Hepatocyte (in vitro differentiated cells): ENCODE data around the gene TFEB. TPM values are rescaled to one million over a fixed set of nuclear protein-coding genes. Genes with fewer than 3 reads are reported as not detected.

Experiments
- DNase-seq: peaks from one replicate; pipeline ENCODE4 v3.0.0-alpha.2; 2016; ENCODE audit warnings: low spot score
- H2AFZ ChIP-seq: fragments of 200-600 bp; sonication (generic); 2 replicates; pipeline ENCODE4 v1.6.0; 2016; ENCODE audit warnings: antibody characterized with exemption, mild to moderate bottlenecking
- H3K27ac ChIP-seq: fragments of 200-600 bp; sonication (generic); 2 replicates; pipeline ENCODE4 v1.5.1; 2016; ENCODE audit warnings: mild to moderate bottlenecking
- H3K27me3 ChIP-seq: fragments of 200-600 bp; sonication (generic); 2 replicates; pipeline ENCODE4 v1.6.1; 2016
- H3K36me3 ChIP-seq: fragments of 200-600 bp; sonication (generic); replicated peaks from 2 replicates; pipeline ENCODE4 v1.5.1; 2016; ENCODE audit warnings: low read depth; ENCODE audit not compliant: insufficient read depth
- H3K4me1 ChIP-seq: fragments of 200-600 bp; sonication (generic); 2 replicates; pipeline ENCODE4 v1.5.1; 2016; ENCODE audit warnings: mild to moderate bottlenecking, moderate library complexity; ENCODE audit not compliant: insufficient read depth
- H3K4me2 ChIP-seq: fragments of 200-600 bp; sonication (generic); 2 replicates; pipeline ENCODE4 v1.6.0; 2016
- H3K4me3 ChIP-seq: fragments of 200-600 bp; sonication (generic); 2 replicates; pipeline ENCODE4 v1.5.1; 2016; ENCODE audit warnings: mild to moderate bottlenecking
- H3K79me2 ChIP-seq: fragments of 200-600 bp; sonication (generic); 2 replicates; pipeline ENCODE4 v1.6.0; 2017; ENCODE audit warnings: mild to moderate bottlenecking
- H3K9me2 ChIP-seq: fragments of 200-600 bp; sonication (generic); replicated peaks from 2 replicates; pipeline ENCODE4 v1.6.0; 2017; ENCODE audit warnings: mild to moderate bottlenecking; ENCODE audit not compliant: insufficient read depth
- H3K9me3 ChIP-seq: fragments of 200-600 bp; sonication (generic); 2 replicates; pipeline ENCODE4 v1.5.1; 2016; ENCODE audit warnings: low read depth, mild to moderate bottlenecking
- H4K20me1 ChIP-seq: fragments of 200-600 bp; sonication (generic); 2 replicates; pipeline ENCODE4 v1.6.0; 2016; ENCODE audit warnings: mild to moderate bottlenecking; ENCODE audit not compliant: insufficient read depth, poor library complexity, severe bottlenecking
- CTCF ChIP-seq: fragments of 200-600 bp; sonication (generic); IDR thresholded peaks from 2 replicates; pipeline ENCODE4 v1.5.1; 2016; ENCODE audit warnings: antibody characterized with exemption, mild to moderate bottlenecking; ENCODE audit not compliant: poor library complexity
- EZH2 ChIP-seq: fragments of 200-600 bp; sonication (generic); IDR thresholded peaks from 2 replicates; pipeline ENCODE4 v1.6.1; 2016; ENCODE audit warnings: antibody characterized with exemption, mild to moderate bottlenecking, borderline replicate concordance
- EZH2phosphoT487 ChIP-seq: fragments of 200-600 bp; sonication (generic); IDR thresholded peaks from one replicate; pipeline ENCODE4 v1.6.1; 2018; ENCODE audit warnings: antibody characterized with exemption, mild to moderate bottlenecking, low read depth, moderate library complexity; ENCODE audit not compliant: unreplicated experiment, severe bottlenecking
- WGBS: methylation state at CpG from one replicate; pipeline ENCODE4 v1.1.6; 2016; ENCODE audit warnings: low lambda C conversion rate; ENCODE audit errors: missing lambda C conversion rate; 5-methylcytosine and 5-hydroxymethylcytosine counted together
- polyA plus RNA-seq: library from polyadenylated mRNA; unstranded; fragments of >200 nt; fragmentation: Nextera tagmentation; extraction: Ambion mirVana; gene quantifications from 2 replicates; pipeline ENCODE4 v1.2.1, GENCODE V29; 2016
- total RNA-seq: library from RNA; depleted of rRNA; stranded (reverse); fragments of >200 nt; gene quantifications from 2 replicates; pipeline ENCODE4 v1.2.3, GENCODE V29; 2014

The TFEB gene
- total and polyA plus RNA-seq, 2 experiments from 2014 or later: 14.2 to 32.7 TPM

- Histone ChIP-seq H3K4me2 (no peak overlapping the region), H4K20me1 (no peaks in the 10 kb centered on the region), H3K27ac (no peak overlapping the region), H2AFZ (no peak overlapping the region), H3K27me3 (no peaks in the 10 kb centered on the region), H3K4me1 (no peaks in the 10 kb centered on the region), H3K9me3 (no peaks in the 10 kb centered on the region), H3K4me3 (no peak overlapping the region), H3K36me3 (no peaks in the 10 kb centered on the region), H3K9me2 (no peaks in the 10 kb centered on the region), H3K79me2 (no peaks in the 10 kb centered on the region)
- DNase-seq: no peak
- TF ChIP-seq EZH2: no peak
- TF ChIP-seq CTCF: no peak
- no peak for TF ChIP-seq EZH2phosphoT487
Measured at GRCh38 chr6:41692080-41692675, 43.2 kb downstream of the TFEB start.

- H3K27ac ChIP-seq: no peak overlapping the region
- no peaks in the 10 kb centered on the region for H3K36me3 ChIP-seq
- TF ChIP-seq CTCF: no peak
- no peak for TF ChIP-seq EZH2
- no peak for TF ChIP-seq EZH2phosphoT487
- H3K4me1 ChIP-seq: no peaks in the 10 kb centered on the region
- no peaks in the 10 kb centered on the region for H3K9me3 ChIP-seq
- H3K4me2 ChIP-seq: no peak overlapping the region
- no peaks in the 10 kb centered on the region for H4K20me1 ChIP-seq
- no peaks in the 10 kb centered on the region for H3K27me3 ChIP-seq
- H3K4me3 ChIP-seq: no peak overlapping the region
- H3K9me2 ChIP-seq: no peaks in the 10 kb centered on the region
- no peak overlapping the region for H2AFZ ChIP-seq
- 83% methylated on average over 8 of the region's 8 CpGs for WGBS
- no peaks in the 10 kb centered on the region for H3K79me2 ChIP-seq
- DNase-seq: no peak
Measured at GRCh38 chr6:41691426-41692079, 43.9 kb downstream of the TFEB start.

- H3K36me3 ChIP-seq: no peaks in the 10 kb centered on the region
- no peaks in the 10 kb centered on the region for H3K27me3 ChIP-seq
- no peaks in the 10 kb centered on the region for H3K9me3 ChIP-seq
- no peak for DNase-seq
- no peaks in the 10 kb centered on the region for H3K9me2 ChIP-seq
- no peaks in the 10 kb centered on the region for H3K4me1 ChIP-seq
- 94% methylated on average over 25 of the region's 25 CpGs for WGBS
- no peak overlapping the region for H3K4me3 ChIP-seq
- H4K20me1 ChIP-seq: no peaks in the 10 kb centered on the region
- no peak overlapping the region for H2AFZ ChIP-seq
- TF ChIP-seq EZH2 (no peak), EZH2phosphoT487 (no peak), CTCF (no peak)
- H3K79me2 ChIP-seq: no peaks in the 10 kb centered on the region
- H3K4me2 ChIP-seq: no peak overlapping the region
- no peak overlapping the region for H3K27ac ChIP-seq
Measured at GRCh38 chr6:41690541-41691330, 44.7 kb downstream of the TFEB start.
